Ascending aorta (tissue), 2 donors: ENCODE measurements around the gene CFAP92. TPM values are rescaled to one million over a fixed set of nuclear protein-coding genes. Genes with fewer than 3 reads are reported as not detected.
A peak's percentile ranks its signal among the peaks of the same experiment; 100 is the strongest.

Experiments used
- DNase-seq, 2 donors: peaks; one replicate each; pipeline ENCODE4 v3.0.0-alpha.2; 2019; ENCODE audit warnings: low spot score in 2 of 2
- H3K27ac ChIP-seq, 2 donors: fragments of 200-600 bp; sonication (generic); one replicate each; pipeline ENCODE4 v1.5.1; 2016 to 2017; ENCODE audit warnings: mild to moderate bottlenecking in 1 of 2
- H3K27me3 ChIP-seq: fragments of 200-600 bp; sonication (generic); one replicate; pipeline ENCODE4 v1.5.1; 2017
- H3K36me3 ChIP-seq, 2 donors: fragments of 200-600 bp; sonication (generic); one replicate each; pipeline ENCODE4 v1.5.1; 2016
- H3K4me1 ChIP-seq, 2 donors: fragments of 200-600 bp; sonication (generic); one replicate each; pipeline ENCODE4 v1.5.1; 2016 to 2017; ENCODE audit warnings: mild to moderate bottlenecking in 1 of 2
- H3K4me3 ChIP-seq, 2 donors: fragments of 200-600 bp; sonication (generic); one replicate each; pipeline ENCODE4 v1.5.1; 2016 to 2017; ENCODE audit warnings: mild to moderate bottlenecking in 1 of 2
- H3K9me3 ChIP-seq, 2 donors: fragments of 200-600 bp; sonication (generic); one replicate each; pipeline ENCODE4 v1.5.1; 2016
- CTCF ChIP-seq, 3 experiments: fragments of 200-600 bp in 2 of 3; fragments of 450-650 bp in 1 of 3; sonication (generic) in 2 of 3; IDR thresholded peaks; one replicate each; pipeline ENCODE4 v1.5.1; 2016 to 2019; ENCODE audit warnings: antibody characterized with exemption in 3 of 3, mild to moderate bottlenecking in 1 of 3, moderate library complexity in 1 of 3
- intact Hi-C: fragments of 100-400 bp; cut with DNase I; formaldehyde crosslinking; loops from one replicate; pipeline ENCODE4 v1.15.1; 2023
- total RNA-seq: library from RNA; depleted of rRNA; stranded (reverse); fragments of >200 nt; gene quantifications from one replicate; pipeline ENCODE4 v1.1.0, GENCODE V29; 2016

The CFAP92 gene, protein sequence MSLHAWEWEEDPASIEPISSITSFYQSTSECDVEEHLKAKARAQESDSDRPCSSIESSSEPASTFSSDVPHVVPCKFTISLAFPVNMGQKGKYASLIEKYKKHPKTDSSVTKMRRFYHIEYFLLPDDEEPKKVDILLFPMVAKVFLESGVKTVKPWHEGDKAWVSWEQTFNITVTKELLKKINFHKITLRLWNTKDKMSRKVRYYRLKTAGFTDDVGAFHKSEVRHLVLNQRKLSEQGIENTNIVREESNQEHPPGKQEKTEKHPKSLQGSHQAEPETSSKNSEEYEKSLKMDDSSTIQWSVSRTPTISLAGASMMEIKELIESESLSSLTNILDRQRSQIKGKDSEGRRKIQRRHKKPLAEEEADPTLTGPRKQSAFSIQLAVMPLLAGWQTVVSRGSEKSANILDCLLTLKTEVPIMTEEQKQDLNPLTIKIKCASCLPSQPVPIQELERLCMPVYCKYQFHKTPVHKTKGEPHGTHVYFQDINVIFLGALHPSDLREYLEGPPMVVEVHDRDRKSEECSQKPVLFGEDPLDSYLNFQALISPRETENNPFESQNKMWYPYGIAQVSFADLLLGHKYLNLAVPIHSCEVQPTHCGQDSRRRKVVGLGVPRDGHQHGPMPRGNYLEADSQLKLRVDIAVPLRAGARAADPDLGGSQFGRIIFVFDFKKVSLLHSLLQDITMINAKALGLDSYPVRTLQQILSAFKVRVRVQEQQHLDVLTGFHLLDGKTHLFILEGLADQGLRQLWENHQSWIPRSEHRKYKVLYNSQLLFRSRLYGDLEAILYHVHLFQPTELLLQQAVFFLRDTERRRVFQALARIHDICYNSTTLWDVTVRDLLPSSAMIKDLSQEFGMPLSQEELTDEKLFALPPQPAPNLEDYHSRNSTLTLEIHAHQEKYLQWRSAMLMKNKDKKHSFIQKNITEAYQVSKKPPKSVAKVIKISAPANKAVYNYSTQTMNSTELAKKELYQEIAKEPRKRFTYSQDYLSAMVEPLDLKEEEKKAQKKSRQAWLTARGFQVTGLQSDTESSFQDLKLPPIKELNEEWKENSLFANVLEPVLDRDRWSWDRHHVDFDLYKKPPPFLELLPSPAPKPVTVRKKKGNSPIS
- not detected for total RNA-seq

GRCh38 chr3:128993461-128994172 is at the start of gene CFAP92:
Gene CFAP92, minus strand, starts transcription at chr3:128994076. Its CDS starts 772 bp downstream, at chr3:128993304.
- H3K4me3 ChIP-seq, result peak within 1 kb of the TSS; percentile 41 to 65
- H3K36me3 ChIP-seq, result no peaks in the 10 kb centered on the region
- H3K27ac ChIP-seq, result no peak within 1 kb of the TSS
- TF ChIP-seq CTCF (IDR thresholded peaks at IDR 0.05), result no peak
- peak; percentile 45 to 90 for DNase-seq
- H3K4me1 ChIP-seq, result peaks cover 3 to 8% of the 10 kb centered on the region in 2 donors
- intact Hi-C loops, result no loop called here
- H3K27me3 ChIP-seq, result no peaks in the 10 kb centered on the region
- no peaks in the 10 kb centered on the region for H3K9me3 ChIP-seq

DNA sequence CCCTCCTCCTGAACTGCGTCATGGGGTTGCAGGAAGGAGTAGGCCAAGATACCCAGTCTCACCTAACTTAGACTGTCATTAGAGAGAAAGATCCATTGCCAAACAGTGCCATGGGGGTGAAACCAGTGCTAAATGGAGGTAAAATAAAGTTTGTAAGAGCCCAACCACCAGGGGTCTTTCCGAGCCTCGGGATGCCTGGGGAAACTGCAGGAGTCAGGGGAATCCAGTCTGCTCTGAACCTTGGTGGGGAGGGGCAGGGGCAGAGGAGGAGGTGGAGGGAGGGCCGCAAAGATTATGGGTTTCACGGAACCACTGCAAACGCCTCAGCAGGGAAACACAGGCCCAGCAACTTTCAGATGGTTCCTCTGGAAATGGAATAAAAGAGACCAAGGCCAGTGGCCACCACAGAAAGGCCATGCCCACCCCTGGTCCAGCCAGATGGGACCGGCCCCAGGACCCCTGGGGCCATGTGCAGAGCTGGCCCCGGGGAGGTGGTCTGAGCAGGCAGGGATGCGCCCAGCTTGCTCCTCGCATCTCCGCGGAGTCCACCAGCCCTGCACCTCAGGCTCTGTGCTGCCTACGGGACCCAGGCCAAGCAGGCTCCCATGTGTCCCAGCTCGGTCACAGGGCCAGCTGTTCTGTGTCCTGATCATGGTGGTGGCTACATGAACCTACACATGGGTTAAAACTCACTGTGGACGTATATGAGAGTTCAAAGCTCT is 46.9 kb upstream of the CFAP92 start:
- TF ChIP-seq CTCF (IDR thresholded peaks at IDR 0.05), result no peak
- no peak overlapping the region for H3K4me3 ChIP-seq
- no peaks in the 10 kb centered on the region for H3K36me3 ChIP-seq
- DNase-seq, result no peak
- no peak overlapping the region for H3K27ac ChIP-seq
- no peaks in the 10 kb centered on the region for H3K9me3 ChIP-seq
- intact Hi-C loops, result no loop called here
- H3K4me1 ChIP-seq, result peaks cover 0 to 2% of the 10 kb centered on the region in 2 donors
- no peaks in the 10 kb centered on the region for H3K27me3 ChIP-seq

DNA sequence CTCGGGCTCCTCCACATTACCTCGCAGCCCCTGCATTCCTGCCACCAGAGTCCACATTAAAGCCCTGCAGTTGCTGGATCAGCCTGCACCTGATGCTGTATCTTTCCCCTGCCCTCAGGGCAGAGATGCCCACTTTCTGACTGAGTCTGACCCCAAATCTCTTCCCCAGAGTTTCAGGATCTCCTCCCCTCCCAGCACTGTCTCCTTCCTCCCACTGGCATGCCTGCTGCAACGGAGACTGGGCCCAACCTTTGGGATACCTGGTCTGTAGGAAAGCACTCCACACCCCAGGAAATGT is 46.1 kb upstream of the CFAP92 start:
- Histone ChIP-seq H3K4me3 (no peak overlapping the region), H3K9me3 (no peaks in the 10 kb centered on the region), H3K27me3 (no peaks in the 10 kb centered on the region), H3K36me3 (no peaks in the 10 kb centered on the region), H3K4me1 (no peaks in the 10 kb centered on the region), H3K27ac (no peak overlapping the region)
- intact Hi-C loops, result no loop called here
- DNase-seq, result no peak
- no peak for TF ChIP-seq CTCF (IDR thresholded peaks at IDR 0.05)

GRCh38 chr3:129039271-129040038 is 45.6 kb upstream of the CFAP92 start:
- H3K36me3 ChIP-seq, result no peaks in the 10 kb centered on the region
- H3K4me3 ChIP-seq, result no peak overlapping the region
- no peaks in the 10 kb centered on the region for H3K9me3 ChIP-seq
- TF ChIP-seq CTCF (IDR thresholded peaks at IDR 0.05), result no peak
- DNase-seq, result no peak
- H3K27me3 ChIP-seq, result no peaks in the 10 kb centered on the region
- H3K4me1 ChIP-seq, result no peaks in the 10 kb centered on the region
- no peak overlapping the region for H3K27ac ChIP-seq
- intact Hi-C loops, result no loop called here
